ENCODE measurements around the gene ITPRIPL2. TPM values are rescaled to one million over a fixed set of nuclear protein-coding genes. Genes with fewer than 3 reads are reported as not detected.

Gene ITPRIPL2
- total RNA-seq, 1 experiment from 2014 or later = 67.9 TPM

- no peaks in the 10 kb centered on the region for H3K27me3 ChIP-seq (ENCODE audit: insufficient read depth, low read length)
- H3K4me2 ChIP-seq (ENCODE audit: low read length) = peak overlapping the region; percentile 62
- intact Hi-C loops (cut with micrococcal nuclease) = no loop called here
- peaks cover 6 to 33% of the 10 kb centered on the region in 2 experiments for H3K4me1 ChIP-seq (ENCODE audit: control insufficient read depth in 1 of 2, insufficient read depth in 2 of 2, low read length in 2 of 2)
- ChIA-PET POLR2A (no interaction called here), CTCF (interaction anchor here (0.8 kb wide), 1 partner anchor 8 kb away, joined by 3 read pairs; no protein-coding TSS in a partner anchor), RAD21 (ENCODE audit: low non-redundant PET in 1 of 2, low total read pairs in 2 of 2, uncharacterized antibody in 2 of 2, unreplicated experiment in 2 of 2) (no interaction called here)
- no peaks in the 10 kb centered on the region for H3K9me2 ChIP-seq (ENCODE audit: insufficient read depth)
- H3K79me2 ChIP-seq (ENCODE audit: insufficient read depth, low read length) = no peaks in the 10 kb centered on the region
- TF ChIP-seq FOSL1 (IDR thresholded peaks at IDR 0.05; ENCODE audit: low read depth) (peak; percentile 42; the same call in 1 of the 2 replicates), ZFX (IDR thresholded peaks at IDR 0.05) (no peak), SRF (IDR thresholded peaks at IDR 0.05; ENCODE audit: low read depth) (no peak), YY1 (IDR thresholded peaks at IDR 0.05; ENCODE audit: extremely low read depth, insufficient replicate concordance, low read depth, low read length) (no peak), CEBPB (IDR thresholded peaks at IDR 0.05; ENCODE audit: low read depth) (no peak), SP1 (IDR thresholded peaks at IDR 0.05; ENCODE audit: low read depth) (0 out of 2 replicates have a peak, but pooled peaks have one; percentile 37), POLR2A (IDR thresholded peaks at IDR 0.05; ENCODE audit: borderline replicate concordance, extremely low read depth, insufficient read depth, insufficient read length) (no peak), CTCF (IDR thresholded peaks at IDR 0.05 in 2 of 3, conservative IDR thresholded peaks at IDR 0.05 in 1 of 3; ENCODE audit: borderline replicate concordance in 1 of 3, insufficient read depth in 1 of 3, low read depth in 2 of 3, low read length in 2 of 3) (no peak), MAX (IDR thresholded peaks at IDR 0.05) (no peak), JUND (IDR thresholded peaks at IDR 0.05) (peak; percentile 43; the same call in 1 of the 2 replicates)
- peak overlapping the region; percentile 37 for H2AFZ ChIP-seq (ENCODE audit: low read depth, low read length, poor library complexity, severe bottlenecking)
- DNase-seq (ENCODE audit: low read depth, low spot score) = no peak
- H3K9ac ChIP-seq (ENCODE audit: low read length) = 0 out of 2 replicates have a peak overlapping the region, but pooled peaks have one; percentile 9
- H3K4me3 ChIP-seq (replicated peaks in 1 of 2; ENCODE audit: low read depth in 1 of 2, low read length in 2 of 2) = no peak overlapping the region
- H3K9me3 ChIP-seq (ENCODE audit: control insufficient read depth in 1 of 2, insufficient read depth in 1 of 2, low read depth in 1 of 2, low read length in 2 of 2) = peaks cover 0 to 10% of the 10 kb centered on the region in 2 experiments; a peak in 3 of 4 replicates
- ATAC-seq = peak; percentile 34; the same call in 1 of the 2 replicates
- no peaks in the 10 kb centered on the region for H4K20me1 ChIP-seq (ENCODE audit: insufficient read depth)
- no peak overlapping the region for H3K27ac ChIP-seq (ENCODE audit: low read depth, low read length)
- BruUV-seq (replicated peaks) = no TSS peak
- 0 out of 4 replicates have a peak, but pooled peaks cover 0 to 3% of the 10 kb centered on the region in 2 experiments for H3K36me3 ChIP-seq (ENCODE audit: control insufficient read depth in 1 of 2, insufficient read depth in 2 of 2, low read length in 2 of 2)
Observed at GRCh38 chr16:19102187-19102872, 11.4 kb upstream of the ITPRIPL2 start.

All from HCT116 (cell line).